IPS-NIHi11 (cell line): ENCODE data around the gene PKP1.

ENCODE experiments used
- DNase-seq: peaks from one replicate; pipeline ENCODE4 v3.0.0; 2012; ENCODE audit warnings: mixed read lengths, low spot score

The PKP1 gene

GRCh38 chr1:201309416-201309815, 26.1 kb downstream of the PKP1 start:
- DNase-seq = peak; percentile 89

GRCh38 chr1:201310251-201310985, 27.1 kb downstream of the PKP1 start:
- DNase-seq = no peak

GRCh38 chr1:201310986-201311355, 27.7 kb downstream of the PKP1 start:
- no peak for DNase-seq

DNA sequence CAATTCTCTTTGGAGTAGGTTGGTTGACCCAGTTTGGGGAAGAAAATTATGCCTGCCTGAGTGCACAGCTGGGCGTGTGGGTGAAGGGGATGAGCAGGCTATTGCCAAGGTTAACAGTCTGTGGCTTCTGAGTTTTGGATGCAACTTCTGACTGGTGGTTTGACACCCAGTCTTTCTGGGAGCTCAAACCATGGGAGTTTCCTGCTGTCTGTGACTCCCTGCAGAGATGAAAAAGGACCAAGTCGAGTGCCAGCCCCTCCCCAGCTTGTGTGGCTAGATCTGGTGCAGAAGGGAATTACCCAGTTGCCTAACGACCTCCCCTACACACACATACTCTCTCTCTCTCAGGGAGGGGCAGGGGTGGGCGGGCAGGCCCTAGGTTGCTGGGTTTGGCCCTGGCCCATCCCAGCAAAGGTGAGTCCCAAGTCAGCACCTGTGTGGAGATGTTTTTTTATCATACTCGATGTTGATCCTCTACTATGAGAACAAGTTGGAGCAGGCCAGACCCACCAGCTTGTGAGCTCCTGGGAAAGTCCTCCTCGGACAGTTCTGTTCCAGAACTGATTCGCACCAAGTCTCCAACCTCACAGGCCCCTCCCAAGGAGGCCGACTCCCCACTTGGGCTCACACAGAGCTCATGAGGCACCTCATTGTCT, 28.2 kb downstream of the PKP1 start:
- peak; percentile 29 for DNase-seq

- DNase-seq = no peak
Measured at GRCh38 chr1:201312298-201312697, 29.0 kb downstream of the PKP1 start.

DNA sequence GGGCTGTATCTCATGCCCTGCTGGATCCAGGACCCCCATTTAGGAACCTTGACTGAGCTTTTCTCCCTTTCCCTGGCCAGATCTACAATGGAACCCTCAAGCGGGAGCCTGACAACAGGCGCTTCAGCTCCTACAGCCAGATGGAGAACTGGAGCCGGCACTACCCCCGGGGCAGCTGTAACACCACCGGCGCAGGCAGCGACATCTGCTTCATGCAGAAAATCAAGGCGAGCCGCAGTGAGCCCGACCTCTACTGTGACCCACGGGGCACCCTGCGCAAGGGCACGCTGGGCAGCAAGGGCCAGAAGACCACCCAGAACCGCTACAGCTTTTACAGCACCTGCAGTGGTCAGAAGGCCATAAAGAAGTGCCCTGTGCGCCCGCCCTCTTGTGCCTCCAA, 29.8 kb downstream of the PKP1 start:
- DNase-seq = no peak

- DNase-seq = no peak
Measured at GRCh38 chr1:201316556-201316955, 33.2 kb downstream of the PKP1 start.

GRCh38 chr1:201317551-201317950, 34.2 kb downstream of the PKP1 start:
- DNase-seq = no peak

GRCh38 chr1:201318504-201319340, 35.4 kb downstream of the PKP1 start:
- DNase-seq = no peak

GRCh38 chr1:201319631-201320030, 36.3 kb downstream of the PKP1 start:
- DNase-seq = no peak

DNA sequence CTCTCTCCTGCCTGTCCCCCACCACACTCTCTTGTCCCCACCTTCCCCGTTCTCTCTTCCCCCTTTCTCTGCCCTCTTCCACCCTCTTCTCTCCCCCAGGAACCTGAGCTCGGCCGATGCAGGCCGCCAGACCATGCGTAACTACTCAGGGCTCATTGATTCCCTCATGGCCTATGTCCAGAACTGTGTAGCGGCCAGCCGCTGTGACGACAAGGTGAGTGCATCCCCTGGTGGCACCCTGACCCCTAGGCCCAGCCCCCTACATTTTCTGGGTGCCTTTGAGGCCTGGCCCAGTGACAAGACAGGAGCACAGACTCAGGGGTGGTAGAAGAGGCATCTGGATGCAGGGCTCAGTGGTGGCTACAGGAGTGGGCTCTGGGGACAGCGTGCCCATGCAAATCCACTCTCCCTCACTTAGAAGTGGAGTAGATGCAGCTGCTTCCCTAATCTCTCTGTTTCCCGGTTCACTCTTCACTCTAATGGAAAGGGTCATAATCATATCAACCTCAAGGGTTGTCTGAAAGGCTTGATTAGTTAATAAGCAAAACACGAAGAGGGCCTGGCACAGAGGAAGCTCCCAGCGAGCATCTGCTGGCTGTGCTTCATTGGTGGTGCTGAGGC, 37.0 kb downstream of the PKP1 start:
- DNase-seq = no peak

DNA sequence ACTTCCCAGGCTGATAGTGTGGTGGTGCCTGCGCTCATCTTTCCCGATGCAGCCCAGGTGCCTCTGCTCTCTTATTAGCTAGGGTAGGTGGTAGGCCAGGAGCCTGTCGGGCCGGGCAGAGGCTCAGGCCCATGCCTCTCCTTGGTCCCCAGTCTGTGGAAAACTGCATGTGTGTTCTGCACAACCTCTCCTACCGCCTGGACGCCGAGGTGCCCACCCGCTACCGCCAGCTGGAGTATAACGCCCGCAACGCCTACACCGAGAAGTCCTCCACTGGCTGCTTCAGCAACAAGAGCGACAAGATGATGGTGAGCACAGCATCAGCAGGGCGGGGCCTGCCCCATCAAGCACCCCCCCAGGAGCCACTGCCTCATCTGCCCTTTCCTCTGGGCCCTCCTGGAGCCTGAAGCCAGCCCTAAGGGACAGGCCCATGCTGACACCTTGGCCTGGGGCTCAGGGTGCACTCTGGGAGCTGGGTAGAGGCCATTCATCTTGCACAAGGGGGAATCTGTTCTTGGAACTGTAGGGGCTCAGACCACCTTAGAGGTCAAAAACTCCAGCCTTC, 38.6 kb downstream of the PKP1 start:
- no peak for DNase-seq

GRCh38 chr1:201322653-201323510, 39.6 kb downstream of the PKP1 start:
- no peak for DNase-seq

- DNase-seq = no peak
Measured at GRCh38 chr1:201324306-201324705, 41.0 kb downstream of the PKP1 start.

- no peak for DNase-seq
Measured at GRCh38 chr1:201324821-201325677, 41.7 kb downstream of the PKP1 start.

- DNase-seq = no peak
Measured at GRCh38 chr1:201325678-201326060, 42.4 kb downstream of the PKP1 start.

DNA sequence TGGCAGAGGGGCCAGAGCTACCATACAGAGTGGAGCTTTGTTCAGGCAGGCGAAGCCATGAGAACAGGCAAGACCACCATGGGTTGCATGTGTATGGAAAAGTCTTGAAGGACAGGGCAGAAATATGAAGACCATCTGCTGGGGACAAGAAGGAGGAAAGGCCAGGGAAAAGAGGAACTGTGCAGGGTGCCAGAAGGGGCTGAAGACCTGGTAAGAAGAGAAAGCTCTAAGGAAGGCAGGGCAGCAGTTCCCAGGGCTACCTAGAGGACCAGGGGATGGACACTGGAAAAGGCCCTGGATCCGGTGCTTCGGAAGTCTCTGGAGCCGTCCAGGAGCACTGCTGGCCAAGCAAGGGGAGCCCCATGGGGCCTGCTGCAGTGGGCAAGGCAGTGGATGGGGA, 43.4 kb downstream of the PKP1 start:
- no peak for DNase-seq

GRCh38 chr1:201327687-201328240, 44.5 kb downstream of the PKP1 start:
- DNase-seq = no peak

DNA sequence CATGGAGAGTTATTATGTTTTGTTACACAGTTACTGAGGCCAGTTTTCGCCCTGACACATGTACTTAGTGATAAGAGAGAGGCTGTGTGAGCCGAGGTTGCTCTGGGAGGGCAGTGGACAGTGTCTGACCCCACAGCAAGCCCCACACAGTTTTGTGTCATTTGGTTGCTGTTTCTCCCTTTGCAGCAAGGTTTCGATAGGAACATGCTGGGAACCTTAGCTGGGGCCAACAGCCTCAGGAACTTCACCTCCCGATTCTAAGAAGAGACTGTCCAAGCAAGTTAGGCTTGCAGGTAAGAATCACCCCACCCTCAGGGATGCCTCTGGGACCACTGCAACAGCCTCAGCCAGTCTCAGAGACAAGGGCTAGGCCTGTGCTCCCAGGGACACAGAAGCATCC, 45.3 kb downstream of the PKP1 start:
- DNase-seq = no peak

- no peak for DNase-seq
Measured at GRCh38 chr1:201329286-201329685, 46.0 kb downstream of the PKP1 start.
